Measurements from ENCODE around the gene MAML2. TPM values are rescaled to one million over a fixed set of nuclear protein-coding genes. Genes with fewer than 3 reads are reported as not detected.
A peak's percentile ranks its signal among the peaks of the same experiment; 100 is the strongest.

MAML2 gene
- total and polyA plus RNA-seq, 7 donors, result 2.8 to 20.7 (median 11.8) TPM

GRCh38 chr11:96263238-96263763 lies 79.7 kb downstream of the MAML2 start:
- Histone ChIP-seq H3K36me3 (no peaks in the 10 kb centered on the region), H3K4me1 (peaks cover 0 to 29% (median 22%) of the 10 kb centered on the region in 4 donors), H3K4me3 (no peak overlapping the region), H3K27me3 (no peaks in the 10 kb centered on the region), H3K27ac (peak overlapping the region; percentile 29 to 38 (median 37)), H3K9me3 (no peaks in the 10 kb centered on the region)
- intact Hi-C loops (cut with DNase I), result no loop called here
- peak; percentile 16 to 47 (median 35) for TF ChIP-seq POLR2AphosphoS5 (IDR thresholded peaks at IDR 0.05)
- TF ChIP-seq EP300 (IDR thresholded peaks at IDR 0.05), result no peak
- DNase-seq, result no peak

- Histone ChIP-seq H3K9me3 (no peaks in the 10 kb centered on the region), H3K36me3 (no peaks in the 10 kb centered on the region), H3K4me1 (peaks cover 0 to 47% (median 29%) of the 10 kb centered on the region in 4 donors), H3K27me3 (no peaks in the 10 kb centered on the region), H3K27ac (no peak overlapping the region), H3K4me3 (no peak overlapping the region)
- TF ChIP-seq CTCF (IDR thresholded peaks at IDR 0.05), result no peak
- no peak for TF ChIP-seq EP300 (IDR thresholded peaks at IDR 0.05)
- TF ChIP-seq POLR2A (IDR thresholded peaks at IDR 0.05), result no peak
- TF ChIP-seq POLR2AphosphoS5 (IDR thresholded peaks at IDR 0.05), result no peak
- DNase-seq, result no peak
- WGBS, 2 donors, result 93 to 97% methylated on average over 2 of the region's 2 CpGs
- intact Hi-C loops (cut with DNase I), result no loop called here
Observed at GRCh38 chr11:96260532-96260931, 82.5 kb downstream of the MAML2 start.

- WGBS, 2 donors, result 35 to 68% methylated on average over 3 of the region's 3 CpGs
Observed at GRCh38 chr11:96260067-96260511, 82.9 kb downstream of the MAML2 start.

GRCh38 chr11:96259134-96259830 lies 83.7 kb downstream of the MAML2 start:
- Histone ChIP-seq H3K27ac (peak overlapping the region; percentile 2 to 55 (median 38)), H3K4me1 (peaks cover 0 to 52% (median 29%) of the 10 kb centered on the region in 4 donors), H3K27me3 (no peaks in the 10 kb centered on the region), H3K9me3 (no peaks in the 10 kb centered on the region), H3K36me3 (no peaks in the 10 kb centered on the region), H3K4me3 (no peak overlapping the region)
- 37 to 47% methylated on average over 4 of the region's 4 CpGs for WGBS, 2 donors
- TF ChIP-seq POLR2A (IDR thresholded peaks at IDR 0.05) (no peak), EP300 (IDR thresholded peaks at IDR 0.05) (no peak), CTCF (IDR thresholded peaks at IDR 0.05) (no peak)
- no peak for DNase-seq
- intact Hi-C loops (cut with DNase I), result no loop called here

More at GRCh38 chr11:96260067-96260511, 82.9 kb downstream of the MAML2 start:
- intact Hi-C loops (cut with DNase I), result no loop called here
- H3K27me3 ChIP-seq, result no peaks in the 10 kb centered on the region
- no peaks in the 10 kb centered on the region for H3K36me3 ChIP-seq
- no peak overlapping the region for H3K4me3 ChIP-seq
- DNase-seq, result no peak
- peaks cover 0 to 47% (median 27%) of the 10 kb centered on the region in 4 donors for H3K4me1 ChIP-seq
- TF ChIP-seq POLR2A (IDR thresholded peaks at IDR 0.05), result no peak
- TF ChIP-seq EP300 (IDR thresholded peaks at IDR 0.05), result no peak
- TF ChIP-seq CTCF (IDR thresholded peaks at IDR 0.05), result no peak
- TF ChIP-seq POLR2AphosphoS5 (IDR thresholded peaks at IDR 0.05), result no peak
- no peaks in the 10 kb centered on the region for H3K9me3 ChIP-seq
- H3K27ac ChIP-seq, result no peak overlapping the region

- DNase-seq, result no peak
Observed at GRCh38 chr11:96257972-96258934, 84.7 kb downstream of the MAML2 start.

More at GRCh38 chr11:96257972-96258934, 84.7 kb downstream of the MAML2 start:
- intact Hi-C loops (cut with DNase I), result no loop called here
- H3K4me1 ChIP-seq, result peaks cover 0 to 46% (median 23%) of the 10 kb centered on the region in 4 donors
- 34 to 54% methylated on average over 4 of the region's 4 CpGs for WGBS, 2 donors
- H3K27ac ChIP-seq, result peak overlapping the region in 3 of 4 donors; percentile 33 to 55 (median 44)
- H3K27me3 ChIP-seq, result no peaks in the 10 kb centered on the region
- TF ChIP-seq POLR2A (IDR thresholded peaks at IDR 0.05) (no peak), EP300 (IDR thresholded peaks at IDR 0.05) (no peak), POLR2AphosphoS5 (IDR thresholded peaks at IDR 0.05) (no peak), CTCF (IDR thresholded peaks at IDR 0.05) (no peak)
- H3K9me3 ChIP-seq, result no peaks in the 10 kb centered on the region
- H3K36me3 ChIP-seq, result no peaks in the 10 kb centered on the region
- H3K4me3 ChIP-seq, result no peak overlapping the region
